Mesenteric fat pad (tissue), 1 donor: ENCODE results near the gene SYNPR. TPM values are rescaled to one million over a fixed set of nuclear protein-coding genes. Genes with fewer than 3 reads are reported as not detected.
"Not testable (repeated sequence)": the region's sequence is repeated elsewhere in the genome, so short reads cannot be mapped to it uniquely, and the experiment has no call there.

Experiments used
- DNase-seq: peaks from one replicate; pipeline ENCODE4 v3.0.0-alpha.2; 2020; ENCODE audit warnings: low spot score
- long read RNA-seq: library from polyadenylated mRNA; unstranded; transcript quantifications from one replicate; pipeline ENCODE4 v2.0.0, GENCODE V29; 2020
- total RNA-seq: library from RNA; stranded (reverse); fragmentation: NEBNext Ultra II Directional; extraction: Animal tissue kit (Norgen Biotek cat#: 25700); gene quantifications from one replicate; pipeline ENCODE4 v1.2.1, GENCODE V29; 2021
- donor health status: DM: yes; HTN: yes; CAD: no.

SYNPR gene
- not detected for total RNA-seq
- long read RNA-seq, result 0 reads

DNA sequence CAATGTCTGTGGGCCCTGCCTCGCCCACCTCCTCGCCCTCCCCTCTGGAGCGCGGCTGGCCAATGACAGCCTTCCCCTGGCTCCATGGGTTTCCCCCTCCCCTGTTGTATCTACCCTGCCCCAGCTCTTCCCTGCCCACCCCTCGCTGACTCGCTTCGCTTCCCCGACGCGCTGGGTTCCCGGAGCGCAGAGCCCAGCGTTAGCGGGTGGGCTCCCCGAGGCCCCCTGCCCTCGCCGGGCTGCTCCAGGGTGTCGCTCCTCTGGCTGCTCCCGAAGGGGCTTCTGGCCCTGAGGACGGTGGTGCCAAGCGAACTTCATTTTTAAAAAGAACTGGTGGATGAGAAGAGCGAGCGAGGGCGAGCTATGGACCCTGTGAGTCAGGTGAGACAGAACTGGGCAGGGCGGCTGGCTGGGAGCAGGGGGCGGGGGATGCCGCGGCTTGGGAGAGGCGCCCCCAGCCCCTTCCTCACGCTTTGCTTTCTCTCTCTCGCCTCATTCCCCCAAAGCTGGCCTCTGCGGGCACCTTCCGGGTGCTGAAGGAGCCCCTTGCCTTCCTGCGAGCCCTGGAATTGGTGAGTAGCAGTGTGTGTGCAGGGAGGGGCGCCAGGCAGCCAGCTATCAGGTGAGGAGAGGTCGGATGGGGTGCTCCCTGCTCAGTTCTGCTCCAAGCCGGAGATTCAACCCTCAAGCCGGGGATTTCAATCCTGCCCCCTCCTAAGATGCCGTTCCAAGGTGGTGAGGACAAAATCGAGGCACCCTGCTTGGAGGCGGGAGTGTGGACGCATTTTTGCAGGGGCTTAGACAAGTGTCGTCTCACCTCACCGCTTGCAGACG is at the start of gene SYNPR:
Gene SYNPR (plus strand): TSS at position 138 of the 834 bp plus-strand sequence.
- DNase-seq, result no peak

DNA sequence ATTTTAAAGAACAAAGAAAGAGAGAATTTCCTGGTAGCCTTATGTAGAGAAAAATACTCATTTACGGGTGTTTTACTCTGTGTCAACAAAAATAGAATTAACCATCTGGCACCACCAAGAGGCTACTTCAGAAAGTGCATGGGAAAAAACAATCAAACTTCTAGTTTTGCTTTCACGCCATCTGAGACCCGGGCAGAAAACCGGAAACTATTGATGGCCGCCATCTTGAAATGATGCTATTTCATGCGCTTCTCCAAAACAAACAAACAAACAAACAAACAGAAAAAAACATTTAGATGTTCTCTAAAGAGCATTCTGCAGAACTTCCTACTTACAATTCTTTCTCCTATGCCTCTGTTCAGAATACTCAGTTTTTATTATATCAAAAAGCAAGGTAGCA is 49.4 kb upstream of the SYNPR start:
- DNase-seq, result no peak

DNA sequence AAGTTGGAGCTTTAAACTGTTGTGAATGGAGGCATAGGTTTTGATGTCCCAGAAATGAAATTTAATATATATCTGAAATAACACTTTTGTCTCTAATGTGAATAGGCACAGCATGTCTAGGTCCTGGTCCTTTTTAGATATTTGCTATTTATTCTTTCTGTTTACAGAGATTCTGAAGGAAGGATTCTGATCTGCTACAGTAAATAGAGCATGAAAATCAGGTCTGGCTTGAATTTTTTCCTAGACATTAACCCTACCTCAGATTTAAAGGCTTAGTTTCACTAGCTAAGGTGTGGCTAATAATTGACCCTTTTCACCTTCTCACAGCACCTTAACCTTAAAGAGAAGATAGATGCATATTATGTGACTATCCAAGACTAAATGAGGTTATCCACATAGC is 48.0 kb upstream of the SYNPR start:
- no peak for DNase-seq

DNA sequence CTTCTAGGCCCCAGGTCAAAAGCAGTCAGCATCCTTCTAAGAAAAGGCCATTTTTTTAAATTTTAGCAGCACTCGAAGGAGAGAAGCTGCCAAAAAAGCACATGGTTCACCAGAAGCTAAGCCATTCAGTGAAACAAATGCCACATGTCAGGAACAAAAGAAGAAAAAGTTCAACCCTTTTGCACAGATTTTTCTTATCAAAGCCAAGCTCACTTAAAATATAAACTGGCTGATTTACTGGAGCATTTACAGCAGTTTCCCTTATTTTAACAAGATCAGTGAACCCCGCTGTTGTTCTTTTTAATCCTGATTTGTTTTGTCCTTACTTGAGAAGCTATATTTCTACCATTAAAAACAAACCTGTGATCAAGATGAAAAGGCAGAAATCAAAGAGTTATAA is 46.5 kb upstream of the SYNPR start:
- no peak for DNase-seq

DNA sequence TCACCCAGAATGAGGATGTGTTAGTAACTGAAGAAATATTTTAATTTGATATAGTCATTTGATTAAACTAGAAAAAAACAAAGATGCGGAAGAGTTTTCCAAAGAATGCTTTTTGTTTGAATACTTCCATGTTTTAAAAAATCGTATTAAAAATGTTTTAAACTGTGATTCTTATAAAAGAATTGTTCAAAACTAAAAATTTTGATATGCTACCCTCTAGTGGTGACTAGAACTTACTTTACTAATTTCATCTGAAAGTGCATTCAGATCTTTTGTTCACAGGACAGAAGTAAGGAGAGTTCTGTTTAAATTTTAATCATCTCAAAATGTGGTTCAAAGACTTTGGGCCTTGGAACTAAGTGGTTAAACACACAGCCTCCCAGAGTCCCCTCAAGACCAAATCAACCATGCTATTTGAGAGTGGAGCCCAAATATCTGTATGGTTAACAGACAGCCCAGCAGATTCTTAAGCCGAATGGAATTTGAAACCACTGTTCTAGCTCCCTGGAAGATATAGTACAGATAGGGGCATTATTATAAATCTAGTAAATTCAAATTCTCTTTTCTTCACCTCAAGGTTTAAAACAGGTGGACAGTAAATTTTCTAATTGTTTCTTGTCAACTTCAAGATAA is 45.2 kb upstream of the SYNPR start:
- DNase-seq, result no peak

DNA sequence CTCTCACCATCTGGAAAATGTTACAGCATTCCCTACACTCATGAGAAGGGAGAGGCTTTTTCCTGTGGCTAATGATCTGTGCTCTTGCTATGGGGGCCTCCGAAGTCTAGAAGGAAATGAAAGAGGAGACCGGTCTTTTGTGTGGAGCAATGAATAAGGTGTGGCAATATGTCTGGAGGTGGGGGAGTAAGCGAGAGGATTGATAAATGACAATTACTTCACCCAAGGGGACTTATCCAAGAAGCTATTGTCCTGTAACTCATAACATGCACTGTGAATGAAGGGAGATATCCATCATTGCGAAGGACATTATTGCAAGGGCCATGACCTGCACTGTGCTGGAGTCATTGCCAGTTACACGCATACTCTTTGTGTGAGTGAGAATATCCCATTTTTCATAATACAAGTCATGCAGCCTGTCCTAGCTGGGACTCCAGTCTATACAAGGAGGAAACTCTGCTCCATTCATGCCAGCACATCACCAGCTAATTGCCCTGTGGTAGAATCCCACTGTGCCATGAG is 37.7 kb upstream of the SYNPR start:
- DNase-seq, result no peak

DNA sequence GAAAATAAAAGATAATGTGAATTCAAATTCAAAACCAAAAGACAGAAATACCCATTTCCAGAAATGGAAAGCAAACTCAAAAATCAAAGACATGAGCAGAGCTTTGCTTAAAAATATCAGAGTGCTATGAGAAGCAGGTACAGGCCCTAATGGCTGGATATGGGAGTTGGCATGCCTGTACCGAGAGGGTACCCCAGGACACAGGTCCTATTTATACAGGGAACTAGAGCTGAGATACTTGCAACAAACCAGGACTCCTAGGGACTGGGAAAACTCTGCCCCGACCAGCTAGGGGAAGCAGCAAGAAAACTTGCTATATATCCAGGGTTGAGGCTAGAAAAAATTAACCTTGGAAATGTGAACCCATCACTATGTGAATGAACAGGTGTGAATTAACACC is 36.0 kb upstream of the SYNPR start:
- no peak for DNase-seq

DNA sequence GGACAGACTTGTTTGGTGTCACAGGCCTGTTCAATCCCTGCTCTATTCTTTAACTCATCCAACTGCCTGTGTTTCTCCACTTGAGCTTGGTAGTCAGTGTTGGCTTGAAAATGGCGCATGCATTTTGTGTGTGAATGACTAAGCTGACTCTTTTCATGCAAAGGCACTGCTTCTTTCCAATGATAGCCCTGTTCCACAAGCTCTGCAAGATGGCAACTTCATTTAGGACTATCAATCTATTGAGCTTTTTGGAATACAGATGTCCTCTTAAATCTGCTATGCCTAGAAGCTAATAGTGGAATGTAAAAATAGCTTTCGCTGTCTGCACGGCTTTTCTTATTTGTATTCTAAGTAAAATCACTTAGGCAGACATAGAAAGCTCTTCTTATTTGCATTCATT is 33.6 kb upstream of the SYNPR start:
- DNase-seq, result no peak

DNA sequence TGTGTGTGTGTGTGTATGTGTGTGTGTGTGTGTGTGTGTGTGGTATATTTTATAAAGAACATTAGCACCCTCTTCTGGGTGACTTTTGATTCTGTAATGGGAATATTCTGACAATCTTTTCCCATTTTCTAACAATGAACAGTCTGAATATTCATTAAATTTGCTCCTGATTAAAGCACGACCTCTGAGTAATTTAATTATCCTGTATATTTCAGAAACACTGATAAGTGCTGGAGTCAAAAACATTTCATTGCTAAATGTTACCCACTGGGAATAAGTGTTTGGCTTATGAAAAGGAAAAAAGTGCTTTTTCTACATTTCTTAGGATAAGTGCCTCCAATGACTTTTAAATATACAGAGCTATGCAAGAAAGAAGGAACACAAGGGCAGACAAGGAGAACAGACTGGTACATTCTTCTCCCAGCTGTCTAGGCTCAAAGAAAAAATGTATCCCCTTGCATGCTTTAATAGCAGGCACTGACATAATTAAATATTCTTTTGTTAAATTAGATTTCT is 32.3 kb upstream of the SYNPR start:
- DNase-seq, result no peak

DNA sequence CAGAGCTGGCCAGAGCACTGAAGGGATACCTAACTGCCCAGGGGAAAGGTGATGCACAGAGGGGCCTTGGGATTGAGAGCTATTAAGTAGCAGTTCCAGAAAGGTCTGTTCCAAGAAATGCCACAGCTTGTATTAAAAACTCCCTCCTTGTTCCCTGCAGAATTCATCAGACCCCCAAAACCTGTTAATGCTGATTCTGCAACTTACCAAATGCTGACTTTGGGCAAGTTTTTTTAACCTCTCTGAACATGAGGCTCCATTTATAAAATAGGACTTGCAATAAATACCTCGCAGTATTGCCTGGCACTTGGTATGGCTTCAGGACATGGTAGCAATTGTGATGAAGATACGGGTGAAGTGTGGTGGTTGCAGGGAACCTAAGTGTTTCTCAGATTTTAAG is 30.1 kb upstream of the SYNPR start:
- DNase-seq, result no peak

DNA sequence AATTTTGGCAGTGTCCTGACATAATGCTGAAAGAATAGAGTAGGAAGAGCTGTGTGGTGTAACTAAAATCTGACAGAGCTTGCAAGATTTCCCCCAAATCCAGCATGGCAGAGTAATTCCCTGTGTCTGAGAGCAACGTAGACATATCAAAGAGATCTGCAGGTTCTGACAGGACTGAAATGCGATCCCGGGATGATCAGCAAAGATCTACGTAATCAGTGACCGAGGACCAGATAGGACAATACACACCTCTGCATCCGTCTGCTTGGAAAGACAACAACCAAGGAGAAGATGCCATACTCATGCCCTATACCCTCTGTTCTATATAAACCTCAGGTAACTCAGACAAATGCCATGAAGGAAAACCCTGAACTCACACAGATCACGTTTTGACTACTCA is 26.6 kb upstream of the SYNPR start:
- DNase-seq, result no peak

DNA sequence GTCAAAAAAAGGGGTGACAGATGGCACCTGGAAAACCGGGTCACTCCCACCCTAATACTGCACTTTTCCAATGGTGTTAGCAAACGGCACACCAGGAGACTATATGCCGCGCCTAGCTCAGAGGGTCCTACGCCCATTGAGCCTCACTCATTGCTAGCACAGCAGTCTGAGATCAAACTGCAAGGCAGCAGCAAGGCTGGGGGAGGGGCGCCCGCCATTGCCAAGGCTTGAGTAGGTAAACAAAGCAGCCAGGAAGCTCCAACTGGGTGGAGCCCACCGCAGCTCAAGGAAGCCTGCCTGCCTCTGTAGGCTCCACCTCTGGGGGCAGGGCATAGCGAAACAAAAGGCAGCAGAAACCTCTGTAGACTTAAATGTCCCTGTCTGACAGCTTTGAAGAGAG is 22.3 kb upstream of the SYNPR start:
- not testable (repeated sequence) for DNase-seq

DNA sequence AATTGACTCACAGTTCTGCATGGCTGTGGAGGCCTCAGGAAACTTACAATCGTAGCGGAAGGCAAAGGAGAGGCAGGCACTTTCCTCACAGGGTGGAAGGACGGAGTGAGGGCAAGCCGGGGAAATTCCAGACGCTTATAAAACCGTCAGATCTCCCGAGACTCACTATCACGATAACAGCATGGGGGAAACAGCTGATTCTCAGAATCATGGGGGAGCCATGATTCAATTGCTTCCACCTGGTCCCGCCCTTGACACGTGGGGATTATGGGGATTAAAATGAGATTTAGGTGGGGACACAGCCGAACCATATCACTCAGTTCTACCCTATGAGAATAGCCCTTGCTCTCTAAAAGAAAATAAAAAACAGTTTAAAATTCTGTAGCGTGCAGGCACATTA is 13.4 kb upstream of the SYNPR start:
- no peak for DNase-seq

DNA sequence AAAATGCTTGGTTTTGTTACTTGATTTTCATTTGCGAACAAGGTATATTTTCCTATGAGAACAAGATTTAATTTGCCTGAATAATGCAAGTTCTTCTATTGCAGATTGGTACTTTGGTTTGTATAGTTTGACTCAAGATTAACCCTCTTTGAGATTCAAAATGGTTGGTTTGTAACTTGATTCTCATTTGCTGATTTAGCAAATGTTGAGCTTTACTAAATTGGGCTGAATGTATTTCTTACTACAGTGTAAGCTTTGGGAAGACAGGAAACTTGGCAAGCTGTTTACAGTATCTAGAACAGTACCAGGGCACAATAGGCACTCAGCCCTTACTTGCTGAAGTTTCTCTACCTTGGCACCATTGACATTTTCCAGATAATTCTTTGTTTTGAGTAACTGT is 3.7 kb upstream of the SYNPR start:
- DNase-seq, result no peak

DNA sequence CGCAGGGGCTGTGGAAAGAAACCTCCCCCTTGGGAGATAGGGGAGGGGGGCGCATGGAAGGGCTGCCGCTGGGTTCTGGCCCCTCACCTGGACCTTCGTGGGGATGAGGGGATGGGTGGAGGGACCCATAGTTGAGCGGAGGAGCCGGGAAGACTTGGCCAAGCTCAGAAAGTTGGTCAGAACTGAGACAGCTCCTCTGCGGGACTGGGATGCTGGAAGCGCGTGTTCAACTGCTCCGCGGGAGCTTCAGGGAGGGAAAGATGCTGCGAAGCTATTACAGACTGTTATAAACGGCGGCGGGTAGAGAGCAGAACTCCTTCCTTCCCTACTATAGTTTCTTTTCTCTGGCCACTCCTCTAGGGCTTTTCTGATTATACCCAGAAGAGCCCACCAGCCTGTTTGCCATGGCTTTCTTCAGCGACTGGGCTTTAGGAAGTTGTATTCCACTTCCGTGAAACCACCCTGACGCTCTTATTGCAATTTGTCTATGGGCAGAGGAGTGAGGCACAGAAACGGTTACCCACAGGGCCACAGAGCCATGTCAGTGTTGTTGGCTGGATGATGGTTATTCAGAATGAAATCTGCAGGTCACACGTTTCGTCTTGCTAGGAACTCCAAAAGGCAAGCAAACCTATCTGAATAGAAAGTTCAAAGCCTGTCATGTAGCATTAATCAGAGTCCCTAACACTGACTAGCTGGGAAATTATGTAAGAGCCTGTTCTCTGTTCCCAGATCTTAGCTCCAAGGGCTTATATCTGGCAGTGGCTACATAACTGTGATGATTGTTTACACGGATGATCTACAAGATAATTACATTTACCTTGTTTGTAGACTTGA is 1.1 kb downstream of the SYNPR start:
- DNase-seq, result no peak

DNA sequence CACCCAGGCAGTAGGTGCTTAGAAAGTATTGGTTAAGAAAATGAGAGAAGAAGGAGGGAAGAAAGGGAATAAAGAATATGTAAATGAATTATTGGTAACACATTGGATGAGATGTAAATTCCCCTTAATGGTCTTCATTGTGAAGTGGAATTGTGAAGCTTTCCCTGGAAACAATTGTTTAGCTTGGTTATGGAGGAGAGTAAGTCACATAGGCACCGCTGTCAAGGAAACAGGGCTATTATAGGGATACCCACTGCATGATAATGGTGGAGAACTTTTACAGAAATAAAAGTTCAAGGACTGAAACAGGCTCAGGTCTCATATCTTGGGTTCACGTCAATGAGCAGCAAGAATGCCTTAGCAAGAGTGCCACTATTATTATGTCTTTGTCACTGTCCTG is 9.5 kb downstream of the SYNPR start:
- DNase-seq, result no peak

DNA sequence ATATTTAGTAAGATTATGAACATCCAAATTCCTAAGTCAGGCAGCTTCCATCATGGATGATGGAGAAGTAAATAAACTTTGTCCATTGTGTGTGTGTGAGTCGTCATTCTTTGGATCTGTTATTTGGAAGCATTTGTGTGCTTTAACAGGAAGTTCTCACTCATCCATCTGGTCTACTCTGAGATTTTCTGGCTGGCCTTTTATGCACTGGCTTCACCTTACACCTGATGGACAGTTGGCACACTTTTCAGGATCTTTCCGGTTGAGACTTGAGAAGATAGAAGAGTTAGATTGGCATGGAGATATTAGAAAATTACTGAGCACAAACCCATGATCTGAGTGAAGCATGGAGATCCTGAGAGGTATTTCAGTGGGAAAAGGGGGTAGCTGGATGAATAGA is 12.6 kb downstream of the SYNPR start:
- no peak for DNase-seq

DNA sequence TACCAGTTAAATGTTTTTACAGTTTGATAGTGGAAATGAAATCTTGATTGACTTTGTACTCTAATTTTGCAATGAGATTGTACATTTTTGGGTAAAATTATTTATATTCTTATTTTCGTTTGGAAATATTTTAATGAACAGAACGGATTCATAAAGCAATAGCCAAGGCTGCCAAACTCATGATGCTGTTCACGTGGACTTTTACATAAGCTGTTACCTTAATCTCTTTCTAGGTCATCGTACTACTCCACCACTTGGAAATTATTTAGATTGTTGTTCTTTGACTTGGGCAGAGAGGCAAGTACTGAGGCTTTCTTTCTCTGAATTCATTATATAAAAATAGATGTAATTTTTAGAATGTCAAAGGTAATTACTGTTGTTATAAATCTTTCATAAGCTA is 16.2 kb downstream of the SYNPR start:
- DNase-seq, result no peak

DNA sequence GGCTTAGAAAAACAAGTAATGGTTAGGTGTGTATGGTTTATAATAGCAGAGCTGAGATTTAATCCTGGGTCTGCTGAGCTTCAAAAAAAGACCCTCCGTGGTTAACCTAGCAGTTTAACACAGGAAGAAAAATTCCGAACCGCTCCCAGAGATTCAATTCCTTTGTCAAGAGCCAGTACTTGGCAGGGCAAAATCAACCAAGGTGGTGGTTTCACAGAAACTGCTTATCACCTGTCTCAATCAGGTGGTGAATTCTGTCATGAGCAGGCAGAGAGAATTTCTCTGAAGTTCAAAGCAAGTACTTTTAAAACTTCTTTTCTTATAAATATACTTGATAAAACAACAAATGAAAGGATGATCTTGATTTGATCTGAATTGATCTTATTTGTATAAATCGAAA is 17.2 kb downstream of the SYNPR start:
- DNase-seq, result no peak

DNA sequence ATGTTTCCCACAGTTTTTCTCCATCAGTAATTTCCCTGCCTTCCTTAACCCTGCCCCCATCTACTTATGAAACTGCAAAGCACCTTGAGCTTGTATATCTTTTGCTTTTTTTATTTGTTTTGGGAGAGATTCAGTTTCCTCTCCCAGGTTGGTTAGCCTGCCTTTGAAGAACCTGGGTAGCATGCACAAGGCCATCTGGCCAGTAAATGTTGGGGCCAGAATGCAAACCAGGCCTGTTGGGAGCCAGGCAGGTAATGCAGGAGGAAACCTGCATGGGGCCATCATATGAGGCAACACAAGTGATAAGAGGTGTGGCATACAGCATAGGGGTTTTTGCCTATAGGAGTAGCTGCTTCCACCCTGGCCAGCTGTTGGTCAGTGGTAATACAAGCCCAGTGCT is 17.7 kb downstream of the SYNPR start:
- no peak for DNase-seq

DNA sequence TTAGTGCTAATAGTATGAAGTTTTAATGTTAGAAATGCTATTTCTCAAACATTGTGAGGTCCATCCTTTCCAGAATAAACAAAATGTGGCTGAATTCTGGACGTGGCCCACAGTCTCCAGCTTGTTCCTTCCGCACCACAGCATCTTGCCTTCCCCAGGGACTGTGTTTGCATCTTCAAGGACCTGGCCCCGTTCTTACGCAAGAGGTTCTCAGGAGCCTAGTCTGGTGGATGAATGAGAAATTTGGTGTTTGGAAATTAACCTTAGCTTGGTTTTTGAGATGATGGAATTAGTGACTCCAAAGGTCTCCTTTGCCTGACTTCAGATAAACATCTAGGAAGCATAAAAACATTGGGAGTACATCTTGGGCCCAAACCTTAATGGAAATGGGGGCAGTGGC is 18.1 kb downstream of the SYNPR start:
- DNase-seq, result no peak

DNA sequence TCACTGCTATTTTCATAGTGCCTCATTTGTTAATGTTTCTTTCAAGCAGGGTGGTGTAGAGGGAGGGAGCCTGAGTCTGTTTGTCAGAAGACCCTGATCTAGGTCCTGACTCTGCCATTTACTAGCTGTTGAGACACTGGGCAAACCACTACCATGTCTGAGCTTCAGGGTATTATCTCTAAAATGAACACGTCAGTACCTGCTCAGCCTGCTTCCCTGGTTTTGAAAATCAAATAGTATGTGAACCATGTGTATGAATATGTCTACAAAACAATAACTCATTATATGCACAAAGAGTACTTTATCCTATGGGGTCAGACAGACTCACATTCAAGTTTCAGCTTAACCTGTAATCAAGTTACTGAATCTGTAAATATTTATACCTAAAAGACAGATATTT is 25.1 kb downstream of the SYNPR start:
- no peak for DNase-seq
